HUDEP-2 (cell line): Measurements from ENCODE around the gene SCUBE3.

Experiments
- DNase-seq, 76 experiments: peaks; one replicate each; lab custom pipeline; 2025; ENCODE audit not compliant: unreplicated experiment in 76 of 76; lab: John Stamatoyannopoulos, UW

The SCUBE3 gene

DNA sequence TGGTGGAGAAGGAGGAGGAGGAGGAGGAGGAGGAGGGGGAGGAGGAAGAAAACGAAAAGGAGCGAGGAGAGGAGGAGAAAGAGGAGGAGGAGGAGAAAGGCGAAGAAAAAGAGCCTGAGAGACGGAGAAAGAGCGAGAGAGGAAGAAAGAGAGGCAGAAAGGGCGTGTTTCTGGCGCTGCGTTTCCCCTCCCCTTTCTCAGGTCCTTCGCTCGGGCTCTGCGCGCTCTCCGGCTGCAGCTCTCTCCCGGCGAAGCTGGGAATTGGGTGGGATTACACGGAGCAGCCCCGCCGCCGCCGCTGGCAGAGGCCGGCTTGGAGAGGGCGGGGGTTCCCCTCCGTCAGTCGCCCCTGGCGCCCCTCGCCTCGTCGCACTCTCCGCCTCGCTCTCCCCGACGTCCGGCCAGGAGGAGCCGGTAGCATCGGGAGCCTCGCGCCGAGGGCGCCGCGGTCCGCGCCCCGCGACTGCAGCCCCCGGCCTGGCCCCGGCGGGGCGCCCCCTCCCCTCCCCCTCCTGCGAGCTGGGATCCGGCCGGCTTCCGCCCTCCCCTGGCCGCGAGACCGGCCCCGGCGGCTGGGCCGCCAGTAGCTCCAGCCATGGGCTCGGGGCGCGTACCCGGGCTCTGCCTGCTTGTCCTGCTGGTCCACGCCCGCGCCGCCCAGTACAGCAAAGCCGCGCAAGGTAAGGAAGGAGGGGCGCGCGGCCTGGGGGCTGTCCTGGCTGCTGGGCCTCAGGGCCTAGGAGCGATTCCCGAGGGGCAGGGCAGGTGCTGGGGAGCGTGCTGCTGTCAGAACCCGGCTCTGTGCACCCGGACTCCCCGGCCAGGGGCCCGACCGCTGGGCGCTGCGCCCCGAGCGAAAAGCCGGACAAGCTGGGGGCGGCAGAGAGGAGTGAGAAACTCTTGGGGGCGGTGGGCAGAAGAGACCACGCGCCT, at the start of gene SCUBE3:
Gene SCUBE3, plus strand, starts transcription at position 133 of the 933 bp plus-strand sequence. Its CDS starts 463 bp downstream, at position 596.
- DNase-seq, result no peak

DNA sequence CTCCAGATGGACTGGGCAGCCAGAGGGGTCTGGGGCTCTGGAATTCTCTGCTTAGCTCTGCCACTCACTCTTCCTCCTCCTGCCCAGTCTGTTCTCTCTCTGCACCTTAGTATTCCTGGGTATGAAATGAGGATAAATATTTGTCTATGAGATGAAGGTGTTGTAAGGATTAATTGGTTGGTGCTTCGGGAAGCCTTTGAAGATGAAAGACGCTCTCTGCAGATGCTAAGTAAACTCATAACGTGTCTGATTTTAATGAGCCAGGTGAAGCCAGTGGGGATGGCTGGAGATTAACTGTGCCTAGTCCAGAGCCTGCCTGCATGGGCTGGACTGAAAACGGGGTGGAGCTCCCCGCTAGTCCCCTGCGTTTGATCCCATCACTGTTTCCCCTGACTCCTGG, 49.5 kb upstream of the SCUBE3 start:
- DNase-seq, result no peak

GRCh38 chr6:35164868-35165267, 48.9 kb upstream of the SCUBE3 start:
- DNase-seq, result no peak

- no peak for DNase-seq
These were observed 48.1 kb upstream of the SCUBE3 start for GRCh38 chr6:35165630-35166071.

DNA sequence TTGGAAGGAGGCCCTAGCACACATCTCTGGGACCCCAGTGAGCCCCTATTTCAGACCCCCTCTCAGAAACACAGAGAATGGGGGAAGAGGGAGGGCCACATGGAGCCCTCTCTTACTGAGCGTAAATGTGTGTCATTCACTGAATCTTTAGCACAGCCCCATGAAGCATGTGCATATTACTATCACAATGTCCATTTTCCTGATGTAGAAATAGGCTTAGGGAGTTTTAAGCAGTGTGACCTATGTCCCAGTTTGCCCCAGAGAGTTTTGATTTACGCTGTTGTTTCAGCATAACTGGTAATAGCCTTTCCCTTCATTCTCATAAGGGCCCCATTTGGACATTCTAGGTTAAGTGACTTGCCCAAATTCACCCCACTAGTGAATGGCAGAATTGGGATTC, 47.6 kb upstream of the SCUBE3 start:
- no peak for DNase-seq

GRCh38 chr6:35166520-35166919, 47.2 kb upstream of the SCUBE3 start:
- no peak for DNase-seq

GRCh38 chr6:35167505-35167904, 46.3 kb upstream of the SCUBE3 start:
- DNase-seq, result no peak

DNA sequence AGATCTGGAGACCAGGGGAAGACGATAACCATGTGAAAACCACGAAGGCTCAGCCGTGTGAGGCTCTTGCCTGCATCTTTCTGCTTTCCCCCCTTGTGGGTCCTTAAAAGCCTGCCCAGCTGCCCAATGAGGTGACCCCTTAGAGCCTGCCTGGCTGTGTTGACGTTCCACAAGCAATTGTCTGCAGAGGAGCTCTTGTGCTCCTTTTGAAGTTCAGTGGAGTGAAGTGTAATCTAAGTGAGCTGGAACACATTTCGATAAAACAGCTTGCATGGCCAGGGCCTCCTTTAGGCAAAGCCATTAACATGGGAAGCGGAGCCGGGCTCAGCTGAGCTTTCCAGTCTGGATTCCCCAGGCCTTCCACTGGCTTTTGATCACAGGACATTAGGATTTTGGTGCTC, 45.3 kb upstream of the SCUBE3 start:
- no peak for DNase-seq

GRCh38 chr6:35170166-35170565, 43.6 kb upstream of the SCUBE3 start:
- DNase-seq, result no peak

DNA sequence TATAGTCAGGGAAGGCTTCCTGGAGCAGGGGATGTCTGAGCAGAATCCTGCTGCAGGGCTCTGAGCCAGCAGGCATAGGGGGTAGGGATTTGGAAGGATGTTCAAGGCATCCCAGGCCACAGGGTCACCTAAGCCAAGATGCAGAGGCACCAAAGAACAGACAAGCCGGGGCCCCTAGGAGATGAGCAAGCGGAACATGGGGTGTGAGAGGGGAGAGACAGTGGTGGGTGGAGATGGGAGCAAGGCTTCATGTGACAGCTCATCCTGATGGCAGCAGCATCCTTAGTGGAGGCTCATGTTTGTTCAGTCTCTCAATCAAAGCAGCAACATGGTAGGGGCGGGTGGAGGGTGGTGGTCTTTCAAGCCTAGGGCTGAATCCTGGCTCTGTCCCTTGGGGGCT, 42.9 kb upstream of the SCUBE3 start:
- DNase-seq, result no peak

DNA sequence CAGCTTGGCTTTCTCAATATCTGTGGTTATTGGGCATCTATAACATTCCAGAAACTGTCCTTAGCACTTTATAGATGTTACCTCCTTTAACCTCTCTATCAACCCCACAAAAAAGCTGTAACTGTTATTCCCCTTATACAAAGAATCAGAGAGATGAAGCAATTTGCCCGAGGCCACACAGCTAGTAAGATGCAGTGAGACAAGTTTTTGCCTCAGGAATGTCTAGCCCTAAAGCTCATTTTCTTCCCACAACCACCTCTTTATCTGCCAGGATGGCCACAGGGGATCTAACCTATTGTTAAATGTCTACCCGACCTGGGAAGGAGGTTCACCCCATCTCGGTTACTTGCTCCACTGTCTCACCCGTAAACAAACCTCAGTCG, 40.7 kb upstream of the SCUBE3 start:
- DNase-seq, result no peak

DNA sequence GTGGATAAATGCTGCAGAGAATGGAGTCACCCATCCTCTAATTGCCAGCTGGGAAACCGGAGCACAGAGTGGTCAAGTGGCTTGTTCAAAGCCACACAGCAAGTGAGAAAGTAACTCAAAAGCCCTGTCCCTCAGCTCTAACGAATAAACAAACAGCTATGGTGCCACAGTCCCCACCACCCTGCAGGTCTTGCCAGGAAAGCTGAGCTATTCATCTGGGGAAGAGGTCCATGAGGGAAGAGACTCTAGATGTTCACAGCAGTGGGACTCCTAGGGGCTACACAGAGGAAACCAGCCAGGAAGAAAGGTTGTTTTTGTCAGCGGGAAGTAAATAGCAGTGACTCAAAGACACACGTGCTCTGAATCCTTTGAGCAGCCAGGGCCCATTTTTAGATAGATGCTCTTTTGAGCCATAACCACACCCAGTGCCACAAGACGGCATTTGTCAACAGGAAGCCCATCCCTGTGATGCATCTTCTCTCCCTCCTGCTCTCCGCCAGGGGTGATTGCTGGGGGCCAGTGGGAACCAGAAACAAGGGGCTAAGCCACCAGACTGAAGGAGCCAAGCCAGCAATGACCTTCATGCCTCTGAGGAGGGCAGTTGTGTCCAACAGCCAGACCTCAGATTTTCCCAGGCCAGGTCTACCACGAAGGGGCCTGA, 40.2 kb upstream of the SCUBE3 start:
- no peak for DNase-seq

GRCh38 chr6:35174088-35174434, 39.7 kb upstream of the SCUBE3 start:
- no peak for DNase-seq

- DNase-seq, result no peak
These were observed 39.3 kb upstream of the SCUBE3 start for GRCh38 chr6:35174501-35174900.

- DNase-seq, result no peak
These were observed 37.3 kb upstream of the SCUBE3 start for GRCh38 chr6:35176301-35177024.

DNA sequence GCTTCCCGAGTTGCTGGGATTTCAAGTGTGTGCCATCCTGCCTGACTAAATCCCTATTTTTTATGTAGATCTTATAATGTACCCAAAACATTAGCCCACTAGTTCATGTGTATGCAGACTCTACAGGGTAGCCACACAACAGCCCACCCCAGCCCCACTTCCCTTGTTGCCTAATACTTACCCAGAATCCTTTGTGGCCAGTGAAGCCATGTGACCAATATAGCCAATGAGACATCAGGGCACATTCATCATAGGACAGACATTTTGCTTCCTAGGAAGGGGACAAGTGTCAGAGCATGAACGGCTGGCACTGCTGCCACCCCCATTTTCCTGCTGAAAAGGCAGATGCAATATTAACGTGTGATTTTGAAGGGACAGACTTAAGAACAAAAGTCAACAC, 36.6 kb upstream of the SCUBE3 start:
- DNase-seq, result no peak

DNA sequence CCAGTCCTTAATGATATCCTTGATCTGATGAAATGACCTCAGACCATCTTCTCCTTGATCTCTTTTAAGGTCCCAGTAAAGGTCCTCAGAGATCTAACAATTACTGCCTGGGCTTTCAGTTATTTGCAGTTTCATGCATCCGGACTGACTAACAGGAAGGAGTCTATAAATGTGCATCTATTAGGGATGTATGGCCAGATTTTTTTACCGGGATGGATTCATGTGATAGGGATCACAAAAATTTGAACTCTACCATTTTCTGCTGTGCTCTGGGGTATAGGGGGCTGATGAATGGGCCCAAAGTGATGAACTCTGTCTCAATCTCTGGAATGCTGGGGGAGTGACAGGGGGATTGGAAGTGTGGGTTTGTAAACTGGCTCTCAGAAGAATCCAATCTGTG, 36.2 kb upstream of the SCUBE3 start:
- DNase-seq, result no peak

DNA sequence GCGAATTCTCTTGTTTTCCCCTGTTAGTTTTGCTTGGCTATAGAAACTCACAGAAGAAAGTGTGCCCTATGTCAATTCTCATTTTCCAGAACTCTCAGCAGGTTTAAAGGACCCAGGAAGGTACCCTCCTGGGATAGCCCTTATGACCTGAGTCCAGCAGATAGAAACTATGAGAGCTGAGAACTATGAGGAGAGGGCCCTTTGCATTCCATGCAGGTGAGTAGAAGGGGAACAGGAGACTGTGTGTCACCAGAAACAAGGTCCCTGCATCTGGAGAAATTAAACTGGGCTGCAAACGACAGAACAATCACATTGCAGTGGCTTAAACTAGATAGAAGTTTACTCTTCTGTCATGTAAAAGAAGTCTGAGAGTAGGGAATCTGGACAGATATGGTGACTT, 35.7 kb upstream of the SCUBE3 start:
- no peak for DNase-seq

- no peak for DNase-seq
These were observed 34.6 kb upstream of the SCUBE3 start for GRCh38 chr6:35178932-35179832.

DNA sequence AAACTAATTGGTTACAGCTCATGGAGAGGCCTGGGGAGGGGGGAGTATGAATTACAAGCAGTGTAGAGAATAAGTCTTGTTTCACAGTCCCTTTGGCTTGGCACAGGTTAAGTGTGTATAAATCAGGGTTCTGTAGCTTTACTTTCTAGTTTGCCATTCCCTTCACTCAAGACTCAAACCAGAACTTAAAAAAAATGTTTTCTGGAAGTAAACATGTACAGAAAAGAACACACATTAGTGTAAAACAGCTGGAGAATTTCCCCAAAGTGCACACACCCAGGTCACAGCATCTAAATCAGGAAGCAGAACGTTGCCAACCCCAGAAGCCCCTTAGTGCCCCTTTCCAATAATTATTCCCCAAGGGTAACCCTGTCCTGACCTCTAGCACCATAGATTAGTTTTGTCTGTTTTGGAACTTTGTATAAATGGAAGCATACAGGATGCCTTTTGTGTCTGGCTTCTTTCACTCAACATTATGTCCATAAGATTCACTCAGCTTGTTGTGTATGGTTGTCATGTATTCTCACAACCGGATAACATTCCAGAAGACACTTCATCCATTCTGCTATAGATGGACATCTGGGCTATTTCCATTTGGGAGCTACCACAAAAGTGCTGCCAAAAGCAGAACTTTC, 33.7 kb upstream of the SCUBE3 start:
- no peak for DNase-seq
